ENCODE results near the gene APLP1.

DNA sequence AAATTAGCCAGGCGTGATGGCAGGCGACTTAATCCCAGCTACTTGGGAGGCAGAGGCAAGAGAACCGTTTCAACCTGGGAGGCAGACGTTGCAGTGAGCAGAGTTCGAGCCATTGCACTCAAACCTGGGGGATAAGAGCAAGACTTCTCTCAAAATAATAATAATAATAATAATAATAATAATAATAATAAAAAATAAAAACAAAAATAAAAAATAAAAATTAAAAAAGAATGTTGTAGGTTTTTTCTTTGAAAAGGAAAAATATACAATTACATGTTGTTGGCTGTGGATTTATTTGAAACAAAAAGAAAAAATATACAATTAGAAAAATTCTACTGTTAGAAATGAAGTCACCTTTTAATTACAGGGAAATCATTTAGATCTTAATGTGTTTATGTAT is 44.2 kb upstream of the APLP1 start:
- no peak for TF ChIP-seq TARDBP (IDR thresholded peaks at IDR 0.05)
- no peak for TF ChIP-seq FOXK2 (IDR thresholded peaks at IDR 0.05)
- TF ChIP-seq SP1 (IDR thresholded peaks at IDR 0.05): no peak
- TF ChIP-seq LEF1 (IDR thresholded peaks at IDR 0.05; ENCODE audit: borderline replicate concordance): no peak
- no peak for TF ChIP-seq FOXM1 (IDR thresholded peaks at IDR 0.05; ENCODE audit: borderline replicate concordance)
- no peak for TF ChIP-seq L3MBTL2 (conservative IDR thresholded peaks at IDR 0.05)

All from HEK293T (cell line).